Measurements from ENCODE around the gene SRSF2.

DNA sequence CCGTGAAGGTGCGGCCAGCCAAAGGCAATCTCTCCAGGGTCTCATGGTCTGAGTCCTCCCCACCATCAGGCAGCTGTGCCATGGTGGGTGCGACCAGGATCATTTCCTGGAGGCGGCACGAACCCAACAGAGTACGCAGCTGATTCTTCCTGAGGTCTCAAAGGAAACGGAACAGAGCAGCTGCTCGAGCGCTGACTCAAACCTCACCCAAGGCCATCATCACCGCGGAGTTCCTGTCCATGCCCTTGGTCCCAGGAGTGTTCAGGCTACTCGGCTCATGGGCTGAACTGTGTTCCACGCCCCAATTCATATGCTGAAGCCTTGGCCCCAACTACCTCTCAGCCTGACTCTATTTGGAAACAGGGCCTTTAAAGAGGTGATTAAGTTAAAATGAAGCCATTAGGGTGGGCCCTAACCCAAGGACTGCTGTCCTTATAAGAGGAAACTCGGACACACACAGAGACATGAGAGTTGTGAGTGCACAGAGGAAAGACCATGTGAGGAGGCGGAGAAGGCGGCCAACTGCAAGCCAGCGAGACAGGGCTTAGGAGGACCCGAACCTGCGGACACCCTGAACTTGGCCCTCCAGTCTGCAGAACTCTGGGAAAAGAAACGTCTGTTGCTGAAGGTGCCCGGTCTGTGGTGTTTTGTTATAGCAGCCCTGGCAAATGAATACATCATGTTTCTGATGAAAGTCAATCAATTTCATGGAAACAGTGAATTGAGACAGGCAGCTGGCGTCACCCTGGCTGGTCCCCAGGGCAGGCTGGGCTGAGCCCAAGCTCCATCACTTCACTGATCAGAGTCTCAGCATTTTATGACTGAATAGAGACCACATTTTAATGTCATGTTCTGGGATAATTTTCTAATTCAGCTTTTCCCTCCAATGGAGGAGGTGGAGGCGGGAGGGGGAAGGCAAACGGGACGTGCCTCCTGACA, 40.1 kb downstream of the SRSF2 start:
- TF ChIP-seq, protein P1, sequence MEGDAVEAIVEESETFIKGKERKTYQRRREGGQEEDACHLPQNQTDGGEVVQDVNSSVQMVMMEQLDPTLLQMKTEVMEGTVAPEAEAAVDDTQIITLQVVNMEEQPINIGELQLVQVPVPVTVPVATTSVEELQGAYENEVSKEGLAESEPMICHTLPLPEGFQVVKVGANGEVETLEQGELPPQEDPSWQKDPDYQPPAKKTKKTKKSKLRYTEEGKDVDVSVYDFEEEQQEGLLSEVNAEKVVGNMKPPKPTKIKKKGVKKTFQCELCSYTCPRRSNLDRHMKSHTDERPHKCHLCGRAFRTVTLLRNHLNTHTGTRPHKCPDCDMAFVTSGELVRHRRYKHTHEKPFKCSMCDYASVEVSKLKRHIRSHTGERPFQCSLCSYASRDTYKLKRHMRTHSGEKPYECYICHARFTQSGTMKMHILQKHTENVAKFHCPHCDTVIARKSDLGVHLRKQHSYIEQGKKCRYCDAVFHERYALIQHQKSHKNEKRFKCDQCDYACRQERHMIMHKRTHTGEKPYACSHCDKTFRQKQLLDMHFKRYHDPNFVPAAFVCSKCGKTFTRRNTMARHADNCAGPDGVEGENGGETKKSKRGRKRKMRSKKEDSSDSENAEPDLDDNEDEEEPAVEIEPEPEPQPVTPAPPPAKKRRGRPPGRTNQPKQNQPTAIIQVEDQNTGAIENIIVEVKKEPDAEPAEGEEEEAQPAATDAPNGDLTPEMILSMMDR (IDR thresholded peaks at IDR 0.05), result no peak
- peak in 1 of 2 donors; percentile 26 for TF ChIP-seq POLR2A (IDR thresholded peaks at IDR 0.05)
